Transverse colon (tissue), 4 donors: ENCODE data around the gene BAZ1A. TPM values are rescaled to one million over a fixed set of nuclear protein-coding genes. Genes with fewer than 3 reads are reported as not detected.

Experiments used
- DNase-seq: peaks from one replicate; pipeline ENCODE4 v3.0.0-alpha.2; 2019
- H3K27ac ChIP-seq, 4 donors: fragments of 200-600 bp; sonication (generic); 2 replicates each; pipeline ENCODE4 v1.5.1; 2016 to 2018; ENCODE audit warnings: inconsistent platforms in 4 of 4
- H3K27me3 ChIP-seq: fragments of 200-600 bp; sonication (generic); 2 replicates; pipeline ENCODE4 v1.5.1; 2017; ENCODE audit warnings: inconsistent platforms
- H3K36me3 ChIP-seq, 4 donors: fragments of 200-600 bp; sonication (generic); 2 replicates each; pipeline ENCODE4 v1.5.1; 2017 to 2019; ENCODE audit warnings: inconsistent platforms in 4 of 4
- H3K4me1 ChIP-seq, 4 donors: fragments of 200-600 bp; sonication (generic); 2 replicates each; pipeline ENCODE4 v1.5.1; 2017 to 2020; ENCODE audit warnings: inconsistent platforms in 4 of 4
- H3K4me3 ChIP-seq, 4 donors: fragments of 200-600 bp; sonication (generic); 1 replicate in 1 of 4; 2 replicates in 3 of 4; pipeline versions ENCODE4 v1.5.1 to v1.6.1; 2017 to 2019; ENCODE audit warnings: inconsistent platforms in 4 of 4
- H3K9me3 ChIP-seq, 2 donors: fragments of 200-600 bp; sonication (generic); 2 replicates each; pipeline ENCODE4 v1.5.1; 2017 to 2019; ENCODE audit warnings: inconsistent platforms in 2 of 2
- EP300 ChIP-seq: sonication (generic); formaldehyde crosslinking; IDR thresholded peaks from one replicate; pipeline ENCODE4 v1.6.1; 2017; ENCODE audit warnings: antibody characterized with exemption, low read depth
- POLR2A ChIP-seq: fragments of 450-650 bp; IDR thresholded peaks from one replicate; pipeline ENCODE4 v1.6.1; 2016; ENCODE audit warnings: antibody characterized with exemption, mild to moderate bottlenecking, moderate library complexity
- POLR2AphosphoS5 ChIP-seq, 3 donors: sonication (generic); formaldehyde crosslinking; IDR thresholded peaks; one replicate each; pipeline ENCODE4 v1.6.1; 2016; ENCODE audit warnings: antibody characterized with exemption in 3 of 3
- WGBS, 2 donors: methylation state at CpG; one replicate each; pipeline ENCODE4 v1.1.5; 2018; ENCODE audit warnings: low coverage in 1 of 2; 5-methylcytosine and 5-hydroxymethylcytosine counted together
- in situ Hi-C, 4 donors: fragments of 200-750 bp; cut with MboI; loops; one replicate each; pipeline versions ENCODE4 v1.15.0 to v1.15.1; 2017; ENCODE audit warnings: low sequenced_read_pairs in 3 of 4, low pct_ligation_motif_present in 1 of 4, low pct_unique_long_range_greater_than_20kb in 1 of 4
- intact Hi-C: fragments of 100-400 bp; cut with DNase I; formaldehyde crosslinking; loops from one replicate; pipeline ENCODE4 v1.15.1; 2023; ENCODE audit warnings: low total_unique reads
- total RNA-seq, 4 donors: library from RNA; depleted of rRNA; stranded (reverse); fragments of >200 nt; gene quantifications; one replicate each; pipeline ENCODE4 v1.1.0, GENCODE V29; 2016
- TF ChIP-seq, protein P1 (sequence below), 5 experiments: fragments of 200-600 bp in 3 of 5; fragments of 450-650 bp in 2 of 5; sonication (generic) in 3 of 5; IDR thresholded peaks; 1 replicate in 2 of 5; 2 replicates in 3 of 5; pipeline ENCODE4 v1.5.1; 2016 to 2017; ENCODE audit warnings: antibody characterized with exemption in 5 of 5, inconsistent platforms in 3 of 5, mild to moderate bottlenecking in 2 of 5, moderate library complexity in 1 of 5

BAZ1A gene
- total RNA-seq, 4 donors from 2014 or later: 25.8 to 48.1 (median 41.0) TPM

DNA sequence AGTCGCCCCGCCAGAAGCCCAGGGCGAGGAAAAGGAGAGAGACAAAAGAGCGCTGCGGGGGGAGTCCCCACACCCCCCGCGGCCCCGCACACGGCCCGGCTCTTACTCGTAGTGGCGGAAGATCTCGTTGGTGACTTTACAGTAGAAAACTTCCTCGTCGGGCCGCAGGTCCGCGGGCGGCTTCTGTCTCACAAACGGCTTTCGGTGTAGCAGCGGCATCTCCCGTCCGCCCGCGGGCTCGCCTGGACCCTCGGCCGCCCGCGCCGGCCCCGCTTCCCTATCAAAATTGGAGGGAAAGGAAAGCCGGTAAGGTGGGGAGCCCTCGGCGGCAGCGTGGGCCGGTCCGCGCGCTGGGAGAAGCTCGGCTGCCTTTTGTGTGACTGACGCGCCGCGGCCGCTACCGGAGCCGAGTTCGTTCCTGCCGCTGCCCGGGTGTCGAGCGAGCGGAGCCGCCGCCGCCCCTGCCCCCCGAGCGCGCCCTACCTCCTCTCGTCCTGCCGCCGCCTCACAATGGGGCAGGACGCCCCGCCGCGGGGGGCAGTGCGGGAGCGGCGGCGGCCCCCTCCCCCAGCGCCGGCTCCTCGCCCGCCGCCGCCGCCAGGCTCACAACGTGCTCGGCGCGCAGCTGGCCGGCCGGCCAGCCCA, 652 bp downstream of the BAZ1A start:
- Histone ChIP-seq H3K9me3 (no peaks in the 10 kb centered on the region), H3K4me3 (peak overlapping the region; percentile 70 to 99 (median 88)), H3K4me1 (peaks cover 0 to 25% (median 13%) of the 10 kb centered on the region in 4 donors), H3K27ac (peak overlapping the region; percentile 99 to 100 (median 99)), H3K27me3 (no peaks in the 10 kb centered on the region), H3K36me3 (no peaks in the 10 kb centered on the region)
- TF ChIP-seq EP300: no peak
- TF ChIP-seq, protein P1, sequence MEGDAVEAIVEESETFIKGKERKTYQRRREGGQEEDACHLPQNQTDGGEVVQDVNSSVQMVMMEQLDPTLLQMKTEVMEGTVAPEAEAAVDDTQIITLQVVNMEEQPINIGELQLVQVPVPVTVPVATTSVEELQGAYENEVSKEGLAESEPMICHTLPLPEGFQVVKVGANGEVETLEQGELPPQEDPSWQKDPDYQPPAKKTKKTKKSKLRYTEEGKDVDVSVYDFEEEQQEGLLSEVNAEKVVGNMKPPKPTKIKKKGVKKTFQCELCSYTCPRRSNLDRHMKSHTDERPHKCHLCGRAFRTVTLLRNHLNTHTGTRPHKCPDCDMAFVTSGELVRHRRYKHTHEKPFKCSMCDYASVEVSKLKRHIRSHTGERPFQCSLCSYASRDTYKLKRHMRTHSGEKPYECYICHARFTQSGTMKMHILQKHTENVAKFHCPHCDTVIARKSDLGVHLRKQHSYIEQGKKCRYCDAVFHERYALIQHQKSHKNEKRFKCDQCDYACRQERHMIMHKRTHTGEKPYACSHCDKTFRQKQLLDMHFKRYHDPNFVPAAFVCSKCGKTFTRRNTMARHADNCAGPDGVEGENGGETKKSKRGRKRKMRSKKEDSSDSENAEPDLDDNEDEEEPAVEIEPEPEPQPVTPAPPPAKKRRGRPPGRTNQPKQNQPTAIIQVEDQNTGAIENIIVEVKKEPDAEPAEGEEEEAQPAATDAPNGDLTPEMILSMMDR (IDR thresholded peaks at IDR 0.05): peak in 1 of 5 experiments; percentile 7
- in situ Hi-C loops: loop anchor here in 2 of 4 donors (10.0 kb wide), 3 partner anchors 110 to 540 kb away; partner anchors contain the start of genes PPP2R3C (in 1 of the 2), PRORP (in 1 of the 2) and SRP54 (in 1 of the 2)
- 1% methylated on average over 41 of the region's 85 CpGs; no CpG with 5 or more reads in 1 of the 2 donors for whole genome bisulfite sequencing, 2 donors
- DNase-seq: peak; percentile 50
- intact Hi-C loops: loop anchor here (10.0 kb wide), 1 partner anchor 110 kb away; the partner anchor contains the start of gene SRP54

DNA sequence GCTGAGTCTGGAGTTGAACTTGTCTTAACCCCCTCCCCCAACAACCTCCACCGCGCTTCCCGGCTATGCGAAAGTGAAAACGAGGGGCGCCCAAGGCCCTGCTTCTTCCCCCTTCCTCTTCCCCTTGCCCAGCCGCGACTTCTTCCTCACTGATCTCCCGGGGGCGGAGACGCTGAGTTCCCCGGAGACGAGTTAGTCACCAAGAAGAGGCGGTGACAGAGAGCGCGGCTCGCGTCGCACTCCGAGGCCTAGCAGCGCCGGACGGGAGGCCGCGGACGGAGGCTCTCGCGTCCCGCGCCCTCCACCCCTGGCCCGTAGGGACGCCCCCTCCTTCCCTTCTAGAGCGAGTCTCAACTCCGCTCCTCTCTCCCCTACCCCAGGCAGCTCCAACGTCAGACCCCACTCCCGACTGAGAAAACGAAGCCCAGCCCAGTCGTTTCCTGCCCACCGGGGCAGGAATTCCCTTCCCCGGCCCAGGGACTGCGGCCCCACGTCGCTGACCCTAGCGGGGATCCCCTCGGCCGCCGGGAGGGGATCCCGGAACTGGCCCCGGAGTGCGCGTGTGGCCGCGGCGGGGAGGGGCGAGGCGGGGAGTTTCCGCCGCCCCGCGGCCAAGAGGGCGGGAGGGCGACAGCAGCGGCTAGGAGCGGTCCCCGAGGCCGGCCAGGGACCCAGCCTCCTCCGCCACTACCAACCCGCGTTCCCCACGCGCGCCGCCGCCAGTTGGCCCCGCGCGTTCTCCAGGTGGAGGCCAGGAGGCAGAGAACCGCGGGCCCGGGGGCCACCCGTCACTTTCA, 1.4 kb downstream of the BAZ1A start:
- Histone ChIP-seq H3K4me3 (peak overlapping the region; percentile 70 to 99 (median 88)), H3K27me3 (no peaks in the 10 kb centered on the region), H3K27ac (peak overlapping the region; percentile 99 to 100 (median 99)), H3K9me3 (no peaks in the 10 kb centered on the region), H3K4me1 (peaks cover 0 to 25% (median 13%) of the 10 kb centered on the region in 4 donors), H3K36me3 (no peaks in the 10 kb centered on the region)
- in situ Hi-C loops (loop anchor here in 2 of 4 donors (10.0 kb wide), 3 partner anchors 111 to 541 kb away; partner anchors contain the start of genes PPP2R3C (in 1 of the 2), PRORP (in 1 of the 2) and SRP54 (in 1 of the 2)), intact Hi-C loops (loop anchor here (10.0 kb wide), 1 partner anchor 111 kb away; the partner anchor contains the start of gene SRP54)
- WGBS, 2 donors: 1% methylated on average over 48 of the region's 81 CpGs; no CpG with 5 or more reads in 1 of the 2 donors
- peak; percentile 86 for DNase-seq
- TF ChIP-seq EP300 (no peak), POLR2AphosphoS5 (IDR thresholded peaks at IDR 0.05) (peak; percentile 65 to 84 (median 84)), POLR2A (peak; percentile 90)
- TF ChIP-seq, protein P1 (IDR thresholded peaks at IDR 0.05): no peak

DNA sequence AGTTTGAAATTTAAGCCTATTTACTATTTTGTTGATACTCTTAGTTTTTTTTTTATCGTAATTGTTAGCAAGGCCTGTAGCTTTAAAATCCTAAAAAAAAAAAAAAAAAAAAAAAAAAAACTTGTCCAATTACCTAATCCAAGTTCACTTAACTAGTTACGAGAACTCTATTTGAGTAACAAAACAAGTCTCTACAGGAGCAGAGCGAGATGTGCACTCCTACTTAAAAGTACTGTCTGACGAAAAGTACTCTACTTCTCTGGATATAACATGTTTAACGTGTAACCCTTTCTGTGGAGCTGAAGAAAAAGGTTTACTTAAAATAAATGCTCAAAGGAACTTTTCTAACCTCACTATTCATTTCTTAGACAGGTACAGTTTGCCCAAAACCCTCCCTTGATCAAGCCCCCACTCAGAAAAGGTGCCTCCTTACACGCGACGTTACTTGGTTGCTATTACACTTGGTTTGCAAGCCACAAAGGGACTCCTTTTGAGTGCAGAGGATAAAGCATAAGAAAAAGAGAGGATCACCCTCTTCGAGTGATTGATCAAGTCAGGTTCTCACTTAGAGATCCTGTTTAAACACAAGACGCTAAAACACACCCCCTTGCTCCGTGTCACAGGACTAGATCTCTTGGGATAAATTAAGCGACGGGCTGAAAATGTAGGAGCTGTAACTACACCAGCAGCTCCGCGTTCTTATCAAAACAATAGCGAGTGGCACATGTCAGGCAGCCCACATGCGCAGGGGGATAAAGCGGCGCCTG, 2.2 kb downstream of the BAZ1A start:
- Histone ChIP-seq H3K27me3 (no peaks in the 10 kb centered on the region), H3K4me3 (peak overlapping the region; percentile 70 to 99 (median 88)), H3K9me3 (no peaks in the 10 kb centered on the region), H3K4me1 (peaks cover 0 to 25% (median 13%) of the 10 kb centered on the region in 4 donors), H3K36me3 (no peaks in the 10 kb centered on the region), H3K27ac (peak overlapping the region; percentile 99 to 100 (median 99))
- peak; percentile 16 for DNase-seq
- TF ChIP-seq POLR2AphosphoS5 (IDR thresholded peaks at IDR 0.05) (peak in 2 of 3 donors; percentile 67 to 74), POLR2A (no peak)
- WGBS, 2 donors: 0 to 1% methylated on average over 11 to 19 of the region's 19 CpGs
- in situ Hi-C loops: loop anchor here in 2 of 4 donors (10.0 kb wide), 3 partner anchors 112 to 542 kb away; partner anchors contain the start of genes PPP2R3C (in 1 of the 2), PRORP (in 1 of the 2) and SRP54 (in 1 of the 2)
- intact Hi-C loops: loop anchor here (10.0 kb wide), 1 partner anchor 112 kb away; the partner anchor contains the start of gene SRP54

DNA sequence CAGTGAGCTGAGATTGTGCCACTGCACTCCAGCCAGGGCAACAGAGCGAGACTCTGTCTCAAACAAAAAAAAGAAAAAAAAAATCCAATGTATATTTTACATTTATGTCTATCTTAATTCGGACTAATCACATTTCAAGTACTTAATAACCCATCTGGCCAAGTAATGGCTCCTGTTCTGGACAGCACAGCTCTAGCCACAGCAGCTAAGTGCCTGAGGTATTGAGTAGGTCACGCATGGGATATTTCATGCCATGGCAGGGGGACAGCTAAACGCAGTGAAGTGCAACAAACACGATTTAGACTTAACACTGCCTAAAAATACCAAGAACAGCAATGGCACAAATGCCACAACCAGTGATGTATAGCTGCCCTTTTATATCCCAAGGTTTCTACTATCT, 8.0 kb downstream of the BAZ1A start:
- Histone ChIP-seq H3K27me3 (no peaks in the 10 kb centered on the region), H3K27ac (no peak overlapping the region), H3K36me3 (no peaks in the 10 kb centered on the region), H3K4me3 (no peak overlapping the region), H3K4me1 (peaks cover 0 to 9% (median 5%) of the 10 kb centered on the region in 4 donors), H3K9me3 (no peaks in the 10 kb centered on the region)
- 93 to 100% methylated on average over 5 of the region's 5 CpGs for WGBS, 2 donors
- in situ Hi-C loops (no loop called here), intact Hi-C loops (no loop called here)
- no peak for TF ChIP-seq POLR2AphosphoS5 (IDR thresholded peaks at IDR 0.05)
- DNase-seq: no peak
